H9 (cell line): ENCODE data around the gene CDHR2. TPM values are rescaled to one million over a fixed set of nuclear protein-coding genes. Genes with fewer than 3 reads are reported as not detected.

Experiments used
- DNase-seq: peaks from one replicate; pipeline ENCODE4 v3.0.0-alpha.2; 2017
- H2AFZ ChIP-seq: one replicate; pipeline ENCODE4 v1.6.1; 2013; ENCODE audit warnings: mild to moderate bottlenecking, low read length, control low read depth, moderate library complexity
- H2AK5ac ChIP-seq: 2 replicates; pipeline ENCODE4 v1.6.1; 2013; ENCODE audit warnings: low read length, control low read depth, mixed read lengths; ENCODE audit not compliant: insufficient read length
- H2BK120ac ChIP-seq: one replicate; pipeline ENCODE4 v1.6.1; 2013; ENCODE audit warnings: low read depth, mild to moderate bottlenecking, low read length, control low read depth, inconsistent platforms; ENCODE audit not compliant: poor library complexity, severe bottlenecking
- H2BK12ac ChIP-seq: 2 replicates; pipeline ENCODE4 v1.6.1; 2013; ENCODE audit warnings: low read length, control low read depth, mixed read lengths, low read depth; ENCODE audit not compliant: insufficient read length
- H2BK15ac ChIP-seq: 2 replicates; pipeline ENCODE4 v1.6.1; 2013; ENCODE audit warnings: low read depth, low read length, control low read depth
- H2BK20ac ChIP-seq: one replicate; pipeline ENCODE4 v1.6.1; 2013; ENCODE audit warnings: low read depth, mild to moderate bottlenecking, low read length, control low read depth, inconsistent platforms; ENCODE audit not compliant: poor library complexity, severe bottlenecking
- H2BK5ac ChIP-seq: 2 replicates; pipeline ENCODE4 v1.6.1; 2013; ENCODE audit warnings: low read length, control low read depth, mixed read lengths; ENCODE audit not compliant: insufficient read length
- H3K14ac ChIP-seq: 2 replicates; pipeline ENCODE4 v1.6.1; 2013; ENCODE audit warnings: low read length, control low read depth; ENCODE audit not compliant: insufficient read depth
- H3K18ac ChIP-seq: 2 replicates; pipeline ENCODE4 v1.6.1; 2013; ENCODE audit warnings: low read depth, mild to moderate bottlenecking, mixed read lengths, low read length, control low read depth; ENCODE audit not compliant: insufficient read length
- H3K23ac ChIP-seq: 2 replicates; pipeline ENCODE4 v1.6.1; 2013; ENCODE audit warnings: low read length, control low read depth, mixed read lengths, low read depth; ENCODE audit not compliant: insufficient read length
- H3K23me2 ChIP-seq: 2 replicates; pipeline ENCODE4 v1.6.1; 2013; ENCODE audit warnings: low read depth, mild to moderate bottlenecking, mixed read lengths, low read length, control low read depth; ENCODE audit not compliant: insufficient read length, poor library complexity, severe bottlenecking
- H3K27ac ChIP-seq: 2 replicates; pipeline ENCODE4 v1.5.1; 2013; ENCODE audit warnings: low read length, control low read depth, mixed read lengths, low read depth; ENCODE audit not compliant: insufficient read length
- H3K27me3 ChIP-seq: 2 replicates; pipeline ENCODE4 v1.6.1; 2013; ENCODE audit warnings: low read length, control low read depth, inconsistent platforms; ENCODE audit not compliant: insufficient read depth
- H3K4ac ChIP-seq: 2 replicates; pipeline ENCODE4 v1.6.1; 2013; ENCODE audit warnings: low read depth, mild to moderate bottlenecking, control low read depth, inconsistent platforms, low read length, moderate library complexity
- H3K4me1 ChIP-seq: 2 replicates; pipeline ENCODE4 v1.6.1; 2013; ENCODE audit warnings: low read length, control low read depth, inconsistent platforms; ENCODE audit not compliant: insufficient read depth
- H3K4me2 ChIP-seq: 2 replicates; pipeline ENCODE4 v1.6.1; 2013; ENCODE audit warnings: low read length, control low read depth, mixed read lengths; ENCODE audit not compliant: insufficient read length, insufficient read depth
- H3K56ac ChIP-seq: 2 replicates; pipeline ENCODE4 v1.6.1; 2013; ENCODE audit warnings: low read depth, mild to moderate bottlenecking, mixed read lengths, low read length, control low read depth; ENCODE audit not compliant: insufficient read length
- H3K79me1 ChIP-seq: 2 replicates; pipeline ENCODE4 v1.6.1; 2013; ENCODE audit warnings: low read depth, mild to moderate bottlenecking, moderate library complexity, low read length, control low read depth, inconsistent platforms; ENCODE audit not compliant: insufficient read depth, poor library complexity, severe bottlenecking
- H3K79me2 ChIP-seq: 2 replicates; pipeline ENCODE4 v1.6.1; 2013; ENCODE audit warnings: low read length, control low read depth, inconsistent platforms; ENCODE audit not compliant: insufficient read depth
- H3K9ac ChIP-seq: 2 replicates; pipeline ENCODE4 v1.6.1; 2013; ENCODE audit warnings: low read length, control low read depth, mixed read lengths; ENCODE audit not compliant: insufficient read length; ENCODE audit errors: extremely low read depth
- H3K9me3 ChIP-seq: one replicate; pipeline ENCODE4 v1.6.1; 2013; ENCODE audit warnings: low read depth, low read length, inconsistent platforms; ENCODE audit not compliant: control insufficient read depth
- H3T11ph ChIP-seq: one replicate; pipeline ENCODE4 v1.6.1; 2013; ENCODE audit warnings: mild to moderate bottlenecking, low read length, control low read depth, inconsistent platforms
- H4K20me1 ChIP-seq: one replicate; pipeline ENCODE4 v1.6.1; 2013; ENCODE audit not compliant: control insufficient read depth, insufficient read length, insufficient read depth
- H4K5ac ChIP-seq: 2 replicates; pipeline ENCODE4 v1.6.1; 2013; ENCODE audit warnings: low read depth, mild to moderate bottlenecking, mixed read lengths, low read length, control low read depth; ENCODE audit not compliant: insufficient read length
- H4K8ac ChIP-seq: replicated peaks from 2 replicates; pipeline ENCODE4 v1.6.1; 2013; ENCODE audit warnings: low read length, control low read depth, mixed read lengths, low read depth; ENCODE audit not compliant: insufficient read length
- H4K91ac ChIP-seq: 2 replicates; pipeline ENCODE4 v1.6.1; 2013; ENCODE audit warnings: low read depth, mild to moderate bottlenecking, moderate library complexity, mixed read lengths, low read length, control low read depth; ENCODE audit not compliant: insufficient read length
- H3K27ac Mint-ChIP-seq, 3 experiments: 2 replicates in 2 of 3; 3 replicates in 1 of 3; pipeline ENCODE4 v1.8.0; 2020 to 2021; ENCODE audit warnings: mixed read lengths in 3 of 3, mild to moderate bottlenecking in 1 of 3, moderate library complexity in 1 of 3
- H3K27me3 Mint-ChIP-seq: 2 replicates; pipeline ENCODE4 v1.8.0; 2021; ENCODE audit warnings: low read depth, mild to moderate bottlenecking, moderate library complexity, mixed read lengths
- H3K36me3 Mint-ChIP-seq, 3 experiments: 2 replicates in 2 of 3; 3 replicates in 1 of 3; pipeline ENCODE4 v1.8.0; 2020 to 2021; ENCODE audit warnings: low read depth in 3 of 3, mixed read lengths in 3 of 3; ENCODE audit not compliant: insufficient read depth in 1 of 3
- H3K4me1 Mint-ChIP-seq, 2 experiments: 2 replicates each; pipeline ENCODE4 v1.8.0; 2020; ENCODE audit warnings: mixed read lengths in 2 of 2
- H3K4me3 Mint-ChIP-seq, 2 experiments: 2 replicates in 1 of 2; 3 replicates in 1 of 2; pipeline ENCODE4 v1.8.0; 2020 to 2021; ENCODE audit warnings: mild to moderate bottlenecking in 2 of 2, mixed read lengths in 2 of 2, moderate library complexity in 1 of 2
- H3K9me3 Mint-ChIP-seq, 2 experiments: 2 replicates in 1 of 2; 3 replicates in 1 of 2; pipeline ENCODE4 v1.8.0; 2020; ENCODE audit warnings: mild to moderate bottlenecking in 2 of 2, mixed read lengths in 2 of 2, moderate library complexity in 1 of 2
- CTCF ChIP-seq: fragments of 200-600 bp; sonication (generic); conservative IDR thresholded peaks from 3 replicates; pipeline ENCODE4 v1.8.0; 2021; ENCODE audit warnings: antibody characterized with exemption, mild to moderate bottlenecking
- WGBS: extraction: QIAGEN DNeasy Blood & Tissue Kit; methylation state at CpG from one replicate; pipeline ENCODE4 v1.1.7; 2013; ENCODE audit warnings: missing lambda C conversion rate, low lambda C conversion rate, mixed read lengths; ENCODE audit not compliant: insufficient read length; ENCODE audit errors: extremely low coverage; 5-methylcytosine and 5-hydroxymethylcytosine counted together
- total RNA-seq: library from RNA; stranded (reverse); gene quantifications from 2 replicates; pipeline ENCODE4 v1.2.1, GENCODE V29; 2021

Gene CDHR2
- total RNA-seq, 1 experiment from 2014 or later = 0.90 TPM

- H3K56ac ChIP-seq = no peak overlapping the region
- H2AK5ac ChIP-seq = no peak overlapping the region
- no CpG with 5 or more reads among the region's 6 CpGs for WGBS
- no peaks in the 10 kb centered on the region for H3K79me2 ChIP-seq
- no peak overlapping the region for H4K91ac ChIP-seq
- no peak overlapping the region for H3K23ac ChIP-seq
- no peaks in the 10 kb centered on the region for H3K9me3 Mint-ChIP-seq
- H4K20me1 ChIP-seq = peaks cover 2% of the 10 kb centered on the region
- H4K5ac ChIP-seq = no peak overlapping the region
- no peak for TF ChIP-seq CTCF
- no peaks in the 10 kb centered on the region for H3K79me1 ChIP-seq
- H3K36me3 Mint-ChIP-seq = peaks cover 0 to 2% (median 2%) of the 10 kb centered on the region in 3 experiments; a peak in 3 of 7 replicates
- no peak overlapping the region for H3K4me3 Mint-ChIP-seq
- no peak overlapping the region for H3K9ac ChIP-seq
- H3K4me2 ChIP-seq = no peak overlapping the region
- no peak overlapping the region for H2BK15ac ChIP-seq
- H2BK5ac ChIP-seq = no peak overlapping the region
- peaks cover 12% of the 10 kb centered on the region; the same call in 1 of the 2 replicates for H3K4me1 ChIP-seq
- H3K14ac ChIP-seq = no peak overlapping the region
- H3K4me1 Mint-ChIP-seq = peaks cover 28 to 30% of the 10 kb centered on the region in 2 experiments
- H2BK120ac ChIP-seq = no peak overlapping the region
- no peak overlapping the region for H2BK20ac ChIP-seq
- H2BK12ac ChIP-seq = no peak overlapping the region
- H3K27me3 ChIP-seq = no peaks in the 10 kb centered on the region
- H3K27me3 Mint-ChIP-seq = peaks cover 1% of the 10 kb centered on the region; the same call in 1 of the 2 replicates
- no peak overlapping the region for H3K4ac ChIP-seq
- H3K27ac ChIP-seq = no peak overlapping the region
- no peak overlapping the region for H3K27ac Mint-ChIP-seq
- H3K9me3 ChIP-seq = no peaks in the 10 kb centered on the region
- no peak for DNase-seq
- no peak overlapping the region for H3T11ph ChIP-seq
- H3K18ac ChIP-seq = no peak overlapping the region
- H3K23me2 ChIP-seq = peaks cover 12% of the 10 kb centered on the region
- H4K8ac ChIP-seq = no peak overlapping the region
- H2AFZ ChIP-seq = no peak overlapping the region
Observed at GRCh38 chr5:176545388-176545736, 3.8 kb upstream of the CDHR2 start.
